ENCODE measurements around the gene CREB1.
A peak's percentile ranks its signal among the peaks of the same experiment; 100 is the strongest.

The CREB1 gene

DNA sequence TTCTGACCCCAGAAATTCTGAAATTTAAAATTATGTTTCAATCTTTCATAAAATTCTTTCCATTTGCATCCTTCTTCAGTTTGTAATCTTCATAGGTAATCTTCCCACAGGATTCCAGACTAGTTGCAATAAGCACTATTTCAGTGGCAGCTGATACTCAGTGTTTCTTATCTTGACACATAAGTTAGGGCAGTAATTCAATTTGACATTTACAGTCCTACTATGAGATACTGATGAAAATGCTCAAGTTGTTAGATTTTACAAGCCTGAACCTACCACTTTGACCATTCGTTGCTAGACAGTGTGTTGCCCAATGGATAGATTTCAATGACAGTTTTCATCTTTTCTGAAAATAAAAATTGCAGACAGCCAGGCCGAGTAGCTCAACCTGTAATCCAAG, 85.1 kb downstream of the CREB1 start:
- H3K4me3 ChIP-seq (ENCODE audit: low read depth, low read length): no peak overlapping the region
- ChIA-PET CTCF (interaction anchor here (2.3 kb wide), 1 partner anchor 11 kb away, joined by 6 read pairs; the partner anchor contains the start of gene METTL21A), POLR2A (no interaction called here)
- TF ChIP-seq CTCF (IDR thresholded peaks at IDR 0.05; ENCODE audit: insufficient read depth, low read length, missing control alignments): no peak
- no peak for DNase-seq (ENCODE audit: low read depth, low spot score)

DNA sequence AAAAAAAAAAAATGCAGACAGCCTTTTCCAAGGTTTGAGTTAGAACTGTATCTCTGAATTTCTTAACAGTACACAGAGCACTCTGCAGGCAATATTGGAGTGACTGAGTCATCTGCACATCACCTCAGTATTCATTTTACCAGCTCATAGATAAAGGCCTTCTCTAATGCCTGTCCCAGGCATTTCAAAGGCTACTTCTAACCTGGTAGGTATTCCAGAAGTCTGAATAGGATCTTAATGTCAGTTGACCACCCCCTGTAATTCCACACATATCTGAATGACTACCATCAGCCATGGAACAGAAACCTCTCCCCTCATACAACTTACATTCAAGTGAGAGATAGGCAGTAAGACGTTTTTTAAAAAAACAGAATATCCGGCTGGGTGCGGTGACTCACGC, 86.4 kb downstream of the CREB1 start:
- ChIA-PET POLR2A (interaction anchor here (0.6 kb wide), 1 partner anchor 97 kb away, joined by 4 read pairs; no protein-coding TSS in a partner anchor), CTCF (interaction anchor here (0.8 to 2.4 kb wide), 2 partner anchors 10 to 19 kb away, joined by 3 to 6 read pairs; no protein-coding TSS in a partner anchor)
- DNase-seq (ENCODE audit: low read depth, low spot score): no peak
- no peak overlapping the region for H3K4me3 ChIP-seq (ENCODE audit: low read depth, low read length)
- no peak for TF ChIP-seq CTCF (IDR thresholded peaks at IDR 0.05; ENCODE audit: insufficient read depth, low read length, missing control alignments)

DNA sequence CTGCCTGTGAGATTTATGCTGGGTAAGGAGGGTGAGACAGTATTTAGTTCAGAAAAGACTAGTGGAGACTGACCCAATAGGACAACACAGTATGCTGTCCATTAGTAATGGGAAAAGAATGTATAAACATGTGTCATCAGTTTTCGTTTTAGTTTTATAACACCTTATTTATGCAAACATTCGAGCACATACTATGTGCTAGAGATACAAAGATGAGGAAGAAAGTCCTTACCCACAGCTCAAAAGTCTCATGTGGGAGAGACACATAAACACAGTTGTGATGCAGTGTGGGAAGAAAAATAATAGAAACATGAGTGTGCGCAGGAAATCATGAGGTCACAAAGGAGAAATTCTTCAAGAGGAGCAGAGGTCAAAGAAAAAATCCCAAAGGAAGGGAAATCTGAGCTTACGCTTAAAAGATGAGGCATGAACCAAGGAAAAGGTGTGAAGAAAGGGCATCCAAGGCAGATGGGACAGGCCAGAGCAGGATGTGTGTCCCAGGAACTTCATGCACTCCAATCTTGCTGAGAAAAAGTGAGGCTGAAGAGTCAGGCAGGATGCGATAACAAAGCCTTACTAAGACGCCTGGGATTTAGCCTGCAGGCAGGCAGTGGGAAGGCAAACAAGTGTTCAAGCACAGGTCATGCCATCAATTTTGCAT, 87.4 kb downstream of the CREB1 start:
- DNase-seq (ENCODE audit: low read depth, low spot score): peak; percentile 73

DNA sequence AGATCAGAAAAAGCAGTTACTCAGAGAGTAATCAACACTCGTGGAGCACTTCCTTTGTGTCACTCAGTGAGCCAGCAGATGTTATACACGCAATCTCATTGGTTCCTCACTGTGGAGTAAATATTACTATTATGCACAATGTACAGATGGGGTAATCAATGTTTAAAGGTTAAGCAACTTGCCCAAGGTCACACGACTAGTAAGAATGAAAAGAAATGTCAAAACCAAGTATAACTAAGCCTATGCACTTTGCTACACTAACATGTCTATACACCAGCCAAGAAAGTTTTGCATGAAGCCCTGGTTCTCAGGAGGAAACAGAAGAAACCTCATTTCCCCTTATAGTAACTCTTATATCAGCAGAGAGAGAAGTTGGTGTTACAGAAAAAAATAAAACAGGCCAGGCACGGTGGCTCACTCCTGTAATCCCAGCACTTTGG, 90.0 kb downstream of the CREB1 start:
- ChIA-PET POLR2A (no interaction called here), CTCF (interaction anchor here (0.6 to 1.2 kb wide), 2 partner anchors 11 to 76 kb away, joined by 3 to 4 read pairs; no protein-coding TSS in a partner anchor)
- DNase-seq (ENCODE audit: low read depth, low spot score): no peak
- TF ChIP-seq CTCF (IDR thresholded peaks at IDR 0.05; ENCODE audit: insufficient read depth, low read length, missing control alignments): no peak
- no peak overlapping the region for H3K4me3 ChIP-seq (ENCODE audit: low read depth, low read length)

More for the DNA sequence above, 87.4 kb downstream of the CREB1 start:
- H3K4me3 ChIP-seq (ENCODE audit: low read depth, low read length): peak overlapping the region; percentile 10
- ChIA-PET POLR2A (interaction anchor here (1.2 kb wide), 2 partner anchors 8 to 87 kb away, joined by 3 to 6 read pairs; partner anchors contain the start of genes CREB1 and METTL21A), CTCF (interaction anchor here (1.2 to 2.4 kb wide), 2 partner anchors 9 to 11 kb away, joined by 4 to 6 read pairs; no protein-coding TSS in a partner anchor)
- TF ChIP-seq CTCF (IDR thresholded peaks at IDR 0.05; ENCODE audit: insufficient read depth, low read length, missing control alignments): no peak

- POLR2A ChIA-PET: interaction anchor here (0.7 kb wide), 1 partner anchor 599 kb away, joined by 4 read pairs; no protein-coding TSS in a partner anchor
- no peak overlapping the region for H3K4me3 ChIP-seq (ENCODE audit: low read depth, low read length)
- TF ChIP-seq CTCF (IDR thresholded peaks at IDR 0.05; ENCODE audit: insufficient read depth, low read length, missing control alignments): no peak
- DNase-seq (ENCODE audit: low read depth, low spot score): no peak
- CTCF ChIA-PET: interaction anchor here (1.3 kb wide), 1 partner anchor 419 kb away, joined by 4 read pairs; no protein-coding TSS in a partner anchor
Observed at GRCh38 chr2:207621501-207622039, 91.8 kb downstream of the CREB1 start.

Data from AG04449 (cell line).